Prostate gland (tissue), 2 donors: Measurements from ENCODE around the gene CES2.

Experiments
- POLR2A ChIP-seq: fragments of 450-650 bp; IDR thresholded peaks from one replicate; pipeline ENCODE4 v1.6.1; 2016; ENCODE audit warnings: antibody characterized with exemption, mild to moderate bottlenecking
- POLR2AphosphoS5 ChIP-seq: sonication (generic); formaldehyde crosslinking; IDR thresholded peaks from one replicate; pipeline ENCODE4 v1.6.1; 2017; ENCODE audit warnings: antibody characterized with exemption
- TF ChIP-seq, protein P1 (sequence below), 4 experiments: fragments of 200-600 bp in 2 of 4; fragments of 450-650 bp in 2 of 4; sonication (generic) in 2 of 4; IDR thresholded peaks; 1 replicate in 3 of 4; 2 replicates in 1 of 4; pipeline ENCODE4 v1.5.1; 2016 to 2019; ENCODE audit warnings: antibody characterized with exemption in 4 of 4, mild to moderate bottlenecking in 2 of 4, moderate library complexity in 2 of 4

DNA sequence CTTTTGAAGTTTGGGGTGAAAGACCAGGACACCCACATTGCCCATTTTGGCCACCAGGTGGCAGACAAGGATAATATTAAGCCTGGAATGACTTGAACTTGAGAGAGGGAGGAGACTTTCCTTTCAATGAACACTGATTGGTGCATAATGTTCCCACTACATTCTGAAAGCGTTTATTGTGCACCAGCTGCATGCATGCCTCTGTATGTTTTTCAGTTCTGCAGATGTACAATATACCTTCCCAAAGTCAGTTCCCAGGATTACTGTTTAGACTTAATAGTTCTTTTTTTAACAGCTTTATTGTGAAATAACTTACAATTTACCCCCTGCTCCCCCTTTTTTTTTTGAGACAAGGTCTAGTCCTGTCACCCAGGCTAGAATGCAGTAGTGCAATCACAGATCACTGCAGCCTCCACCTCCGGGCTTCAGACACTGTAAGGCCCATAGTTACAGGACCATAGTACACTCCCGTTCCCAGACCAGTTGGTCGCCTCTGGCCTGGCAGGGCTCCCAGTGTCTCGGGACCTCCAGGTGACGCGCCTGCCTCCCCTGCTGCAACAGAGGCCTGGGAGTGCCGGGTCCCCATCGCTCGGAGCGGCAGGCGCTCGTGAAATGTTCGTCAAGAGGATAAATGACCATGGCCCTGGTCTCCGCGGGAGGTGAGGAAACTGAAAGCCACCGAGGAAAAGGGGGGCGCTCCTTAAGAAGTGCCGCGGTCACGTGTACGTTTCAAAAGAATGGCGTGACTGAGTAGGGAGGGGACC lies 12.2 kb downstream of the CES2 start:
- TF ChIP-seq, protein P1, sequence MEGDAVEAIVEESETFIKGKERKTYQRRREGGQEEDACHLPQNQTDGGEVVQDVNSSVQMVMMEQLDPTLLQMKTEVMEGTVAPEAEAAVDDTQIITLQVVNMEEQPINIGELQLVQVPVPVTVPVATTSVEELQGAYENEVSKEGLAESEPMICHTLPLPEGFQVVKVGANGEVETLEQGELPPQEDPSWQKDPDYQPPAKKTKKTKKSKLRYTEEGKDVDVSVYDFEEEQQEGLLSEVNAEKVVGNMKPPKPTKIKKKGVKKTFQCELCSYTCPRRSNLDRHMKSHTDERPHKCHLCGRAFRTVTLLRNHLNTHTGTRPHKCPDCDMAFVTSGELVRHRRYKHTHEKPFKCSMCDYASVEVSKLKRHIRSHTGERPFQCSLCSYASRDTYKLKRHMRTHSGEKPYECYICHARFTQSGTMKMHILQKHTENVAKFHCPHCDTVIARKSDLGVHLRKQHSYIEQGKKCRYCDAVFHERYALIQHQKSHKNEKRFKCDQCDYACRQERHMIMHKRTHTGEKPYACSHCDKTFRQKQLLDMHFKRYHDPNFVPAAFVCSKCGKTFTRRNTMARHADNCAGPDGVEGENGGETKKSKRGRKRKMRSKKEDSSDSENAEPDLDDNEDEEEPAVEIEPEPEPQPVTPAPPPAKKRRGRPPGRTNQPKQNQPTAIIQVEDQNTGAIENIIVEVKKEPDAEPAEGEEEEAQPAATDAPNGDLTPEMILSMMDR (IDR thresholded peaks at IDR 0.05): peak; percentile 81 to 91 (median 90)
- TF ChIP-seq POLR2A: no peak
- TF ChIP-seq POLR2AphosphoS5: peak; percentile 75
